Measurements from ENCODE around the gene SPNS1.
"Not testable (repeated sequence)": the region's sequence is repeated elsewhere in the genome, so short reads cannot be mapped to it uniquely, and the experiment has no call there.

- TF ChIP-seq CTCF, EP300, POLR2A, POLR2AphosphoS5 (IDR thresholded peaks at IDR 0.05): not testable (repeated sequence)
Observed at GRCh38 chr16:28980330-28980729, 5.8 kb downstream of the SPNS1 start.
